ENCODE results near the gene LIN52. TPM values are rescaled to one million over a fixed set of nuclear protein-coding genes. Genes with fewer than 3 reads are reported as not detected.

The LIN52 gene
- total and polyA plus RNA-seq, 2 of the 13 experiments (the other 11 are each of a cell fraction or from before 2014, with no cell fraction given) = 11.4 to 23.3 TPM

DNA sequence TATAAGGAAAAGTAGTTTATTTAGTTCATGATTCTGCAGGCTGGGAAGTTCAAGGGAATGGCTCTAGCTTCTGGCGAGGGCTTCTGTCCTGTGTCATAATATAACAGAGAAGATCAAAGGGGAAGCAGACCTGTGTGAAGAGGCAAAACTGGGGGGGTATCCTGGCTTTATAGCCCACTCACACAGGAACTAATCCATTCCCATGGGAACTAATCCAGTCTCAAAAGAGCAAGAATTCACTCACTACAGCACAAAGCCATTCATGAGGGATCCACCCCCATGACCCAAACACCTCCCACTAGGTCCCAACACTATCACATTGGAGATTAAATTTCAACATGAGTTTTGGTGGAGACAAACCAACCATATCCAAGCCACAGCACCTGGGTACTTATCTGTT, 7.4 kb upstream of the LIN52 start (continued):
- TF ChIP-seq, protein P1, sequence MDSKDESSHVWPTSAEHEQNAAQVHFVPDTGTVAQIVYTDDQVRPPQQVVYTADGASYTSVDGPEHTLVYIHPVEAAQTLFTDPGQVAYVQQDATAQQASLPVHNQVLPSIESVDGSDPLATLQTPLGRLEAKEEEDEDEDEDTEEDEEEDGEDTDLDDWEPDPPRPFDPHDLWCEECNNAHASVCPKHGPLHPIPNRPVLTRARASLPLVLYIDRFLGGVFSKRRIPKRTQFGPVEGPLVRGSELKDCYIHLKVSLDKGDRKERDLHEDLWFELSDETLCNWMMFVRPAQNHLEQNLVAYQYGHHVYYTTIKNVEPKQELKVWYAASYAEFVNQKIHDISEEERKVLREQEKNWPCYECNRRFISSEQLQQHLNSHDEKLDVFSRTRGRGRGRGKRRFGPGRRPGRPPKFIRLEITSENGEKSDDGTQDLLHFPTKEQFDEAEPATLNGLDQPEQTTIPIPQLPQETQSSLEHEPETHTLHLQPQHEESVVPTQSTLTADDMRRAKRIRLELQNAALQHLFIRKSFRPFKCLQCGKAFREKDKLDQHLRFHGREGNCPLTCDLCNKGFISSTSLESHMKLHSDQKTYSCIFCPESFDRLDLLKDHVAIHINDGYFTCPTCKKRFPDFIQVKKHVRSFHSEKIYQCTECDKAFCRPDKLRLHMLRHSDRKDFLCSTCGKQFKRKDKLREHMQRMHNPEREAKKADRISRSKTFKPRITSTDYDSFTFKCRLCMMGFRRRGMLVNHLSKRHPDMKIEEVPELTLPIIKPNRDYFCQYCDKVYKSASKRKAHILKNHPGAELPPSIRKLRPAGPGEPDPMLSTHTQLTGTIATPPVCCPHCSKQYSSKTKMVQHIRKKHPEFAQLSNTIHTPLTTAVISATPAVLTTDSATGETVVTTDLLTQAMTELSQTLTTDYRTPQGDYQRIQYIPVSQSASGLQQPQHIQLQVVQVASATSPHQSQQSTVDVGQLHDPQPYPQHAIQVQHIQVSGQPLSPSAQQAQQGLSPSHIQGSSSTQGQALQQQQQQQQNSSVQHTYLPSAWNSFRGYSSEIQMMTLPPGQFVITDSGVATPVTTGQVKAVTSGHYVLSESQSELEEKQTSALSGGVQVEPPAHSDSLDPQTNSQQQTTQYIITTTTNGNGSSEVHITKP (CRISPR knock-in tag; IDR thresholded peaks at IDR 0.05; ENCODE audit: low read depth) = no peak
- TF ChIP-seq ZNF567 (CRISPR knock-in tag; IDR thresholded peaks at IDR 0.05; ENCODE audit: borderline replicate concordance) (no peak), ZKSCAN5 (CRISPR knock-in tag; IDR thresholded peaks at IDR 0.05) (no peak), ZNF136 (CRISPR knock-in tag; IDR thresholded peaks at IDR 0.05; ENCODE audit: low read depth) (no peak)
- TF ChIP-seq, protein P2, sequence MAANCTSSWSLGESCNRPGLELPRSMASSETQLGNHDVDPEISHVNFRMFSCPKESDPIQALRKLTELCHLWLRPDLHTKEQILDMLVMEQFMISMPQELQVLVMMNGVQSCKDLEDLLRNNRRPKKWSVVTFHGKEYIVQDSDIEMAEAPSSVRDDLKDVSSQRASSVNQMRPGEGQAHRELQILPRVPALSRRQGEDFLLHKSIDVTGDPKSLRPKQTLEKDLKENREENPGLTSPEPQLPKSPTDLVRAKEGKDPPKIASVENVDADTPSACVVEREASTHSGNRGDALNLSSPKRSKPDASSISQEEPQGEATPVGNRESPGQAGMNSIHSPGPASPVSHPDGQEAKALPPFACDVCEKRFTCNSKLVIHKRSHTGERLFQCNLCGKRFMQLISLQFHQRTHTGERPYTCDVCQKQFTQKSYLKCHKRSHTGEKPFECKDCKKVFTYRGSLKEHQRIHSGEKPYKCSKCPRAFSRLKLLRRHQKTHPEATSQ (CRISPR knock-in tag; IDR thresholded peaks at IDR 0.05; ENCODE audit: borderline replicate concordance) = no peak

DNA sequence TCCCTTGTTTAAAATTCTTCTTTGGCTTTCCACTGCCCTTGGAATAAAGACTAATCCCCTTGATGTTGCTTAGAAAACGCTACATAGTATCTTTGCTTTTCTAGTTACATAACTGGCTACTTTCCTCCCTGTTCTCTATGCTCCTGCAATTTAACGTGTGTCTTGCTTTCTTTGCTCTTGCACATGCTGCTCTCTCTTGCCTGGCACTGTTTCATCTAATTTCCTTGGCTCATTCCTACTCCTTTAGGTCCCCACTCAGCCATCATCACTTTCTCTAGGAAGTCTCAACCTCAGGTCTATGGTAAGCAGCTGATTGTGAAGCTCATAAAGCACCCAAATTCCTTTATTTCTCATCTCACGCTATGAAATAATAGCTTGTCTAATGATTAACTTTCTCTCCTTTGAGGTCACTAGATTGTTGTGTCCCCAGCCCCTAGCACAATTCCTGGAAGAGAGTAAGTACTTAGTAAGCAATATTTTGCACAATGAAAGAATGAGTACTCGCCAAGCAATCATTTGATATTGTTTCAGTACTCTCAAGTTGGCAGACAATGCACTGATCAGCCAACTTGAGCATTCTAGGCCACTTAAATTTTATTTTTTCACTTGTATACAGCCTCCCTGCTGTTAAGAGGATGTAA, 3.8 kb upstream of the LIN52 start:
- DNase-seq (ENCODE audit: low spot score) = peak; percentile 28
- Histone ChIP-seq H3K79me2 (ENCODE audit: insufficient read depth, low read length) (peaks cover 21% of the 10 kb centered on the region), H2AFZ (ENCODE audit: low read length) (no peak overlapping the region), H3K4me1 (ENCODE audit: insufficient read depth, low read length) (peaks cover 38% of the 10 kb centered on the region), H3K36me3 (replicated peaks in 1 of 2; ENCODE audit: control insufficient read depth in 1 of 2, insufficient read depth in 2 of 2, low read length in 2 of 2) (no peaks in the 10 kb centered on the region), H3K27ac (ENCODE audit: extremely low read length, insufficient read depth, low read length) (peak overlapping the region; percentile 44), H4K20me1 (ENCODE audit: insufficient read depth, low read length) (no peaks in the 10 kb centered on the region), H3K4me2 (ENCODE audit: low read depth, low read length) (peak overlapping the region; percentile 34), H3K9me3 (ENCODE audit: low read length) (no peaks in the 10 kb centered on the region), H3K9ac (ENCODE audit: insufficient read depth, low read depth, low read length) (no peak overlapping the region), H3K4me3 (replicated peaks in 1 of 3; ENCODE audit: insufficient read depth in 1 of 3, low read depth in 2 of 3, low read length in 3 of 3) (no peak overlapping the region), H3K27me3 (ENCODE audit: control insufficient read depth in 1 of 2, insufficient read depth in 2 of 2, low read length in 2 of 2) (no peaks in the 10 kb centered on the region; a peak in 1 of 5 replicates)
- no peak for FAIRE-seq
- ChIA-PET POLR2A (interaction anchor here (0.6 kb wide), 1 partner anchor 448 kb away, joined by 3 read pairs; no protein-coding TSS in a partner anchor), CTCF (ENCODE audit: low intra/inter-chr PET ratio, low total read pairs) (no interaction called here)
- no peak for ATAC-seq
- WGBS (ENCODE audit: low lambda C conversion rate) = 32% methylated on average over 4 of the region's 4 CpGs
- in situ Hi-C loops (cut with HindIII; ENCODE audit: extremely low pct_ligation_motif_present, low pct_unique_long_range_greater_than_20kb) = no loop called here
- no TSS peak for BruUV-seq (replicated peaks)
- intact Hi-C loops (cut with micrococcal nuclease; ENCODE audit: unreplicated experiment) = no loop called here
- TF ChIP-seq, protein P3, sequence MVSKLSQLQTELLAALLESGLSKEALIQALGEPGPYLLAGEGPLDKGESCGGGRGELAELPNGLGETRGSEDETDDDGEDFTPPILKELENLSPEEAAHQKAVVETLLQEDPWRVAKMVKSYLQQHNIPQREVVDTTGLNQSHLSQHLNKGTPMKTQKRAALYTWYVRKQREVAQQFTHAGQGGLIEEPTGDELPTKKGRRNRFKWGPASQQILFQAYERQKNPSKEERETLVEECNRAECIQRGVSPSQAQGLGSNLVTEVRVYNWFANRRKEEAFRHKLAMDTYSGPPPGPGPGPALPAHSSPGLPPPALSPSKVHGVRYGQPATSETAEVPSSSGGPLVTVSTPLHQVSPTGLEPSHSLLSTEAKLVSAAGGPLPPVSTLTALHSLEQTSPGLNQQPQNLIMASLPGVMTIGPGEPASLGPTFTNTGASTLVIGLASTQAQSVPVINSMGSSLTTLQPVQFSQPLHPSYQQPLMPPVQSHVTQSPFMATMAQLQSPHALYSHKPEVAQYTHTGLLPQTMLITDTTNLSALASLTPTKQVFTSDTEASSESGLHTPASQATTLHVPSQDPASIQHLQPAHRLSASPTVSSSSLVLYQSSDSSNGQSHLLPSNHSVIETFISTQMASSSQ (IDR thresholded peaks at IDR 0.05; ENCODE audit: low read depth) = peak; percentile 56
- TF ChIP-seq, protein P3 (CRISPR knock-in tag; IDR thresholded peaks at IDR 0.05; ENCODE audit: borderline replicate concordance) = peak; percentile 47; the same call in 1 of the 2 replicates
- TF ChIP-seq MAFK (conservative IDR thresholded peaks at IDR 0.05 in 1 of 2, IDR thresholded peaks at IDR 0.05 in 1 of 2; ENCODE audit: low read length in 2 of 2) (peak; percentile 66 to 71), PHF5A (CRISPR knock-in tag; IDR thresholded peaks at IDR 0.05; ENCODE audit: low read depth, unreplicated experiment) (no peak), ZNF570 (CRISPR knock-in tag; IDR thresholded peaks at IDR 0.05; ENCODE audit: borderline replicate concordance) (no peak), MAFF (IDR thresholded peaks at IDR 0.05; ENCODE audit: low read depth, low read length) (peak; percentile 61), SOX6 (IDR thresholded peaks at IDR 0.05) (no peak), SOX6 (CRISPR knock-in tag; IDR thresholded peaks at IDR 0.05) (peak; percentile 32; the same call in 1 of the 2 replicates)

All from HepG2 (cell line).